Measurements from ENCODE around the gene CDON. TPM values are rescaled to one million over a fixed set of nuclear protein-coding genes. Genes with fewer than 3 reads are reported as not detected.

The CDON gene
- polyA plus RNA-seq, 1 of the 3 experiments (the other 2 are of a cell fraction) = 3.7 TPM

GRCh38 chr11:125978181-125978716, 84.4 kb downstream of the CDON start (continued):
- TF ChIP-seq TCF12 (IDR thresholded peaks at IDR 0.05) (no peak), JUND (IDR thresholded peaks at IDR 0.05) (no peak)
- TF ChIP-seq, protein P1, sequence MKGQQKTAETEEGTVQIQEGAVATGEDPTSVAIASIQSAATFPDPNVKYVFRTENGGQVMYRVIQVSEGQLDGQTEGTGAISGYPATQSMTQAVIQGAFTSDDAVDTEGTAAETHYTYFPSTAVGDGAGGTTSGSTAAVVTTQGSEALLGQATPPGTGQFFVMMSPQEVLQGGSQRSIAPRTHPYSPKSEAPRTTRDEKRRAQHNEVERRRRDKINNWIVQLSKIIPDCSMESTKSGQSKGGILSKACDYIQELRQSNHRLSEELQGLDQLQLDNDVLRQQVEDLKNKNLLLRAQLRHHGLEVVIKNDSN (IDR thresholded peaks at IDR 0.05; ENCODE audit: borderline replicate concordance, low read depth) = no peak

GRCh38 chr11:125977333-125977732, 85.3 kb downstream of the CDON start:
- Histone ChIP-seq H3K36me3 (replicated peaks in 1 of 2; ENCODE audit: control insufficient read depth in 1 of 2, insufficient read depth in 2 of 2, low read length in 1 of 2) (peaks cover 0 to 21% of the 10 kb centered on the region in 2 experiments), H3K9me3 (no peaks in the 10 kb centered on the region), H3K27ac (ENCODE audit: low read depth in 2 of 2, low read length in 1 of 2) (no peak overlapping the region), H3K27me3 (ENCODE audit: insufficient read depth) (no peaks in the 10 kb centered on the region), H3F3A (replicated peaks; ENCODE audit: insufficient read depth) (no peaks in the 10 kb centered on the region), H3K4me1 (ENCODE audit: control insufficient read depth in 1 of 2, insufficient read depth in 2 of 2, low read depth in 1 of 2, low read length in 1 of 2) (no peaks in the 10 kb centered on the region; a peak in 1 of 4 replicates), H3K4me3 (ENCODE audit: low read depth in 2 of 2, low read length in 1 of 2) (no peak overlapping the region), H2AFZ (ENCODE audit: low read depth) (no peak overlapping the region), H3K9me2 (no peaks in the 10 kb centered on the region), H4K20me1 (ENCODE audit: insufficient read depth) (no peaks in the 10 kb centered on the region), H3K79me2 (ENCODE audit: insufficient read depth) (no peaks in the 10 kb centered on the region), H3K9ac (no peak overlapping the region), H3K4me2 (no peak overlapping the region)
- ChIA-PET POLR2A (no interaction called here), CTCF (interaction anchor here (1.0 kb wide), 1 partner anchor 53 kb away, joined by 3 read pairs; no protein-coding TSS in a partner anchor)
- DNase-seq = no peak
- TF ChIP-seq, protein P2, sequence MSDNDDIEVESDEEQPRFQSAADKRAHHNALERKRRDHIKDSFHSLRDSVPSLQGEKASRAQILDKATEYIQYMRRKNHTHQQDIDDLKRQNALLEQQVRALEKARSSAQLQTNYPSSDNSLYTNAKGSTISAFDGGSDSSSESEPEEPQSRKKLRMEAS (IDR thresholded peaks at IDR 0.05; ENCODE audit: low read depth) = no peak
- no peak for TF ChIP-seq FOSL2 (IDR thresholded peaks at IDR 0.05; ENCODE audit: borderline replicate concordance, low read depth)
- TF ChIP-seq GABPA (IDR thresholded peaks at IDR 0.05; ENCODE audit: low read depth) = no peak
- TF ChIP-seq FOXM1 (IDR thresholded peaks at IDR 0.05; ENCODE audit: low read depth) = no peak
- no peak for TF ChIP-seq RFX5 (IDR thresholded peaks at IDR 0.05; ENCODE audit: low read length)
- 91% methylated on average over 3 of the region's 3 CpGs for WGBS (ENCODE audit: low lambda C conversion rate)

DNA sequence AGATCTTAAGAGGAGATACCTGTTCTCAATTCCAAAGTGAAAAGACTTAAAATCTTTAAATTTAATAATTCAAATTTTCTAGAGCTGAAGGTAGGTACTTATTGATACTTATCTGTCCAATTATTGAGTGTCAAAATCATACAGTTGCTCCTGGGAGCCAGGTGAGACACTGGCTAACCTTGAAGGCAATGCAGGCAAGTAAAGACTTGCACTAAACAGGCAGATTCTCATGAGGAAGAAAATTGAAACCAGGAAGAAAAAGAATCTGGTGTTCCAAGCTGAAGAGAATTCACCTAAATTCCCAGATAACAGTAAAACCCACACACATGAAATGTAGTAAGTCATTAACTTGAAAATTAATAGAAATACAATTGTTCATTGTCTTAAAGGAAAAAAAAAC, 86.5 kb downstream of the CDON start:
- no peak for DNase-seq
- Histone ChIP-seq H3K36me3 (replicated peaks in 1 of 2; ENCODE audit: control insufficient read depth in 1 of 2, insufficient read depth in 2 of 2, low read length in 1 of 2) (peaks cover 0 to 21% of the 10 kb centered on the region in 2 experiments), H3K27ac (ENCODE audit: low read depth in 2 of 2, low read length in 1 of 2) (no peak overlapping the region), H3K9ac (no peak overlapping the region), H3F3A (replicated peaks; ENCODE audit: insufficient read depth) (no peaks in the 10 kb centered on the region), H3K79me2 (ENCODE audit: insufficient read depth) (no peaks in the 10 kb centered on the region), H3K27me3 (ENCODE audit: insufficient read depth) (no peaks in the 10 kb centered on the region), H2AFZ (ENCODE audit: low read depth) (no peak overlapping the region), H3K4me1 (ENCODE audit: control insufficient read depth in 1 of 2, insufficient read depth in 2 of 2, low read depth in 1 of 2, low read length in 1 of 2) (peaks cover 0 to 5% of the 10 kb centered on the region in 2 experiments; a peak in 1 of 4 replicates), H4K20me1 (ENCODE audit: insufficient read depth) (no peaks in the 10 kb centered on the region), H3K9me3 (no peaks in the 10 kb centered on the region), H3K4me3 (ENCODE audit: low read depth in 2 of 2, low read length in 1 of 2) (no peak overlapping the region), H3K9me2 (no peaks in the 10 kb centered on the region), H3K4me2 (no peak overlapping the region)
- ChIA-PET CTCF (interaction anchor here (1.3 to 1.4 kb wide), 2 partner anchors 86 to 217 kb away, joined by 3 to 4 read pairs; no protein-coding TSS in a partner anchor), POLR2A (no interaction called here)
- TF ChIP-seq RAD21 (IDR thresholded peaks at IDR 0.05; ENCODE audit: low read length) = no peak
- TF ChIP-seq, protein P2 (IDR thresholded peaks at IDR 0.05; ENCODE audit: low read depth) = no peak
- no peak for TF ChIP-seq RFX5 (IDR thresholded peaks at IDR 0.05; ENCODE audit: low read length)
- no peak for TF ChIP-seq REST (IDR thresholded peaks at IDR 0.05; ENCODE audit: low read depth, low read length)
- TF ChIP-seq, protein P1 (IDR thresholded peaks at IDR 0.05; ENCODE audit: borderline replicate concordance, low read depth) = no peak
